Vagina (tissue), 2 donors: ENCODE results near the gene CPNE7.

Experiments
- POLR2A ChIP-seq, 2 donors: fragments of 450-650 bp; IDR thresholded peaks; one replicate each; pipeline ENCODE4 v1.6.1; 2017; ENCODE audit warnings: antibody characterized with exemption in 2 of 2, mild to moderate bottlenecking in 2 of 2, moderate library complexity in 2 of 2
- POLR2AphosphoS5 ChIP-seq, 2 donors: sonication (generic); formaldehyde crosslinking; IDR thresholded peaks; one replicate each; pipeline ENCODE4 v1.9.0; 2017; ENCODE audit warnings: antibody characterized with exemption in 2 of 2, mild to moderate bottlenecking in 2 of 2, low read depth in 1 of 2; ENCODE audit not compliant: insufficient read depth in 1 of 2
- TF ChIP-seq, protein P1 (sequence below), 3 experiments: fragments of 450-650 bp in 2 of 3; fragments of 200-600 bp in 1 of 3; sonication (generic) in 1 of 3; IDR thresholded peaks; one replicate each; pipeline ENCODE4 v1.5.1; 2017 to 2019; ENCODE audit warnings: antibody characterized with exemption in 3 of 3, mild to moderate bottlenecking in 2 of 3, moderate library complexity in 2 of 3

- TF ChIP-seq, protein P1, sequence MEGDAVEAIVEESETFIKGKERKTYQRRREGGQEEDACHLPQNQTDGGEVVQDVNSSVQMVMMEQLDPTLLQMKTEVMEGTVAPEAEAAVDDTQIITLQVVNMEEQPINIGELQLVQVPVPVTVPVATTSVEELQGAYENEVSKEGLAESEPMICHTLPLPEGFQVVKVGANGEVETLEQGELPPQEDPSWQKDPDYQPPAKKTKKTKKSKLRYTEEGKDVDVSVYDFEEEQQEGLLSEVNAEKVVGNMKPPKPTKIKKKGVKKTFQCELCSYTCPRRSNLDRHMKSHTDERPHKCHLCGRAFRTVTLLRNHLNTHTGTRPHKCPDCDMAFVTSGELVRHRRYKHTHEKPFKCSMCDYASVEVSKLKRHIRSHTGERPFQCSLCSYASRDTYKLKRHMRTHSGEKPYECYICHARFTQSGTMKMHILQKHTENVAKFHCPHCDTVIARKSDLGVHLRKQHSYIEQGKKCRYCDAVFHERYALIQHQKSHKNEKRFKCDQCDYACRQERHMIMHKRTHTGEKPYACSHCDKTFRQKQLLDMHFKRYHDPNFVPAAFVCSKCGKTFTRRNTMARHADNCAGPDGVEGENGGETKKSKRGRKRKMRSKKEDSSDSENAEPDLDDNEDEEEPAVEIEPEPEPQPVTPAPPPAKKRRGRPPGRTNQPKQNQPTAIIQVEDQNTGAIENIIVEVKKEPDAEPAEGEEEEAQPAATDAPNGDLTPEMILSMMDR (IDR thresholded peaks at IDR 0.05): no peak
- TF ChIP-seq POLR2A (IDR thresholded peaks at IDR 0.05) (no peak), POLR2AphosphoS5 (IDR thresholded peaks at IDR 0.05; ENCODE audit: insufficient read depth in 1 of 2, low read depth in 1 of 2) (no peak)
Measured at GRCh38 chr16:89570342-89570923, 5.1 kb upstream of the CPNE7 start.
